GM12878 (cell line): Measurements from ENCODE around the gene NMNAT1. TPM values are rescaled to one million over a fixed set of nuclear protein-coding genes. Genes with fewer than 3 reads are reported as not detected.

Experiments
- ATAC-seq: fragments of 200-7000 bp; cut with Tn5 transposase; 3 replicates; pipeline ENCODE4 v1.9.1; 2020; ENCODE audit warnings: mild to moderate bottlenecking, moderate library complexity
- BruUV-seq: library from RNA; stranded (reverse); fragments of 400-500 nt; replicated peaks from 2 replicates; lab custom pipeline; 2021; lab: Mats Ljungman, UMichigan
- CTCF ChIA-PET: fragments of 300-600 bp; sonication (Branson Sonifier 250); formaldehyde crosslinking; extraction: SDS; loops from one replicate; lab custom pipeline; 2021; ENCODE audit warnings: inconsistent platforms; lab: Yijun Ruan, JAX
- POLR2A ChIA-PET: fragments of 350-600 bp; formaldehyde crosslinking; extraction: SDS; loops from one replicate; lab custom pipeline; 2021; ENCODE audit warnings: inconsistent platforms; lab: Charles Lee
- RAD21 ChIA-PET: fragments of 300-600 bp; sonication (Branson Sonifier 250); formaldehyde crosslinking; loops from one replicate; lab custom pipeline; 2023; ENCODE audit warnings: antibody characterized with exemption; ENCODE audit not compliant: unreplicated experiment; lab: Charles Lee
- SMC1A ChIA-PET: fragments of 300-600 bp; sonication (Branson Sonifier 250); formaldehyde crosslinking; loops from one replicate; lab custom pipeline; 2023; ENCODE audit not compliant: unreplicated experiment, uncharacterized antibody; lab: Charles Lee
- DNase-seq: peaks from one replicate; pipeline ENCODE4 v3.0.0-alpha.2; 2011; ENCODE audit warnings: low read depth, low spot score
- FAIRE-seq: peaks from 3 replicates; lab custom pipeline; 2011; peaks lifted over from hg19 to GRCh38; lab: Jason Lieb, UNC
- H2AFZ ChIP-seq: 2 replicates; pipeline ENCODE4 v1.6.0; 2011; ENCODE audit warnings: low read depth, low read length, control low read depth; ENCODE audit not compliant: control insufficient read depth
- H3K27ac ChIP-seq: 2 replicates; pipeline ENCODE4 v1.5.1; 2011; ENCODE audit warnings: control low read depth; ENCODE audit not compliant: control insufficient read depth, insufficient read depth
- H3K27me3 ChIP-seq, 2 experiments: replicated peaks in 1 of 2; 2 replicates each; pipeline versions ENCODE4 v1.6.0 to v1.6.1; 2011; ENCODE audit warnings: low read length in 1 of 2; ENCODE audit not compliant: control insufficient read depth in 2 of 2, insufficient read depth in 2 of 2
- H3K36me3 ChIP-seq, 2 experiments: 2 replicates each; pipeline ENCODE4 v1.5.1; 2011; ENCODE audit warnings: low read length in 1 of 2; ENCODE audit not compliant: control insufficient read depth in 2 of 2, insufficient read depth in 2 of 2
- H3K4me1 ChIP-seq: 2 replicates; pipeline ENCODE4 v1.6.1; 2011; ENCODE audit warnings: mild to moderate bottlenecking, low read length, moderate library complexity, mixed read lengths; ENCODE audit not compliant: control insufficient read depth, insufficient read depth
- H3K4me2 ChIP-seq: 2 replicates; pipeline ENCODE4 v1.6.0; 2011; ENCODE audit warnings: control low read depth; ENCODE audit not compliant: control insufficient read depth, insufficient read depth
- H3K4me3 ChIP-seq: fragments of 200-600 bp; sonication (generic); 2 replicates; pipeline ENCODE4 v1.5.1; 2016
- H3K79me2 ChIP-seq: 2 replicates; pipeline ENCODE4 v1.6.0; 2011; ENCODE audit warnings: low read length; ENCODE audit not compliant: control insufficient read depth, insufficient read depth
- H3K9ac ChIP-seq: 2 replicates; pipeline ENCODE4 v1.8.0; 2011; ENCODE audit warnings: low read length, control low read depth, mixed read lengths; ENCODE audit not compliant: control insufficient read depth, insufficient read depth
- H3K9me3 ChIP-seq: replicated peaks from 3 replicates; pipeline ENCODE4 v1.5.1; 2011; ENCODE audit warnings: mild to moderate bottlenecking, low read length; ENCODE audit not compliant: control insufficient read depth, insufficient read depth
- H4K20me1 ChIP-seq: 2 replicates; pipeline ENCODE4 v1.6.0; 2011; ENCODE audit not compliant: control insufficient read depth, insufficient read depth
- CHD1 ChIP-seq: IDR thresholded peaks from 2 replicates; pipeline ENCODE4 v1.6.1; 2012; ENCODE audit warnings: low read depth, low read length, improper control_type of control experiment
- RAD21 ChIP-seq: IDR thresholded peaks from 2 replicates; pipeline ENCODE4 v1.6.1; 2011; ENCODE audit warnings: mild to moderate bottlenecking, low read depth, low read length, moderate library complexity; ENCODE audit not compliant: insufficient read depth
- RCOR1 ChIP-seq: conservative IDR thresholded peaks from 2 replicates; pipeline ENCODE4 v1.6.1; 2012; ENCODE audit warnings: low read depth, low read length, improper control_type of control experiment
- SP1 ChIP-seq: IDR thresholded peaks from one replicate; pipeline ENCODE4 v1.6.1; 2011; ENCODE audit warnings: low read depth, low read length
- STAT3 ChIP-seq: IDR thresholded peaks from 2 replicates; pipeline ENCODE4 v1.6.1; 2011; ENCODE audit warnings: low read depth, low read length, improper control_type of control experiment
- TAF1 ChIP-seq: IDR thresholded peaks from 2 replicates; pipeline ENCODE4 v1.6.1; 2011; ENCODE audit warnings: mild to moderate bottlenecking, low read depth, low read length, borderline replicate concordance
- TARDBP ChIP-seq: IDR thresholded peaks from 2 replicates; pipeline ENCODE4 v1.6.1; 2016; ENCODE audit warnings: borderline replicate concordance
- ZNF622 ChIP-seq: fragments of 450-650 bp; IDR thresholded peaks from 2 replicates; pipeline ENCODE4 v1.6.1; 2017; ENCODE audit warnings: mild to moderate bottlenecking, inconsistent platforms
- WGBS: methylation state at CpG from one replicate; pipeline ENCODE4 v1.1.6; 2016; ENCODE audit warnings: low lambda C conversion rate; ENCODE audit not compliant: insufficient replicate concordance, insufficient coverage; ENCODE audit errors: missing lambda C conversion rate; 5-methylcytosine and 5-hydroxymethylcytosine counted together
- in situ Hi-C: fragments of 300-500 bp; cut with MboI; formaldehyde crosslinking; loops from 9 replicates; pipeline ENCODE4 v1.14.3; 2018; ENCODE audit warnings: mixed read lengths
- intact Hi-C: fragments of 100-400 bp; cut with micrococcal nuclease; formaldehyde crosslinking; loops from one replicate; pipeline ENCODE4 v1.14.2; 2022; ENCODE audit not compliant: unreplicated experiment
- polyA plus RNA-seq, 11 experiments: library from polyadenylated mRNA; depleted of rRNA in 4 of 11; unstranded in 6 of 11; stranded (reverse) in 5 of 11; fragments of >200 nt; fragmentation: Nextera tagmentation in 4 of 11; fragmentation: Illumina TruSeq in 1 of 11; extraction: Ambion mirVana in 4 of 11; extraction: Trizol in 1 of 11; gene quantifications; 1 replicate in 1 of 11; 2 replicates in 10 of 11; pipeline versions ENCODE4 v1.2.1 to v1.2.3, GENCODE V29; 2011 to 2016; ENCODE audit warnings: inconsistent platforms in 2 of 11, missing spikeins in 2 of 11, low read depth in 1 of 11
- total RNA-seq, 4 experiments: library from RNA; depleted of rRNA in 3 of 4; stranded (reverse); fragments of >200 nt in 3 of 4; fragmentation: Illumina TruSeq in 1 of 4; extraction: Trizol in 1 of 4; gene quantifications; 2 replicates each; pipeline versions ENCODE4 v1.2.1 to v1.2.3, GENCODE V29; 2013 to 2021
- TF ChIP-seq, protein P1 (sequence below): fragments of 450-650 bp; IDR thresholded peaks from 2 replicates; pipeline ENCODE4 v1.6.1; 2017; ENCODE audit warnings: borderline replicate concordance
- TF ChIP-seq, protein P2 (sequence below): fragments of 450-650 bp; IDR thresholded peaks from 2 replicates; pipeline ENCODE4 v1.6.1; 2017; ENCODE audit warnings: antibody characterized with exemption, mild to moderate bottlenecking, moderate library complexity
- TF ChIP-seq, protein P3 (sequence below): IDR thresholded peaks from 2 replicates; pipeline ENCODE4 v1.6.1; 2012; ENCODE audit warnings: low read length, inconsistent platforms

NMNAT1 gene
- total and polyA plus RNA-seq, 10 of the 15 experiments (the other 5 are each of a cell fraction or from before 2014, with no cell fraction given): 7.2 to 16.7 (median 11.7) TPM

DNA sequence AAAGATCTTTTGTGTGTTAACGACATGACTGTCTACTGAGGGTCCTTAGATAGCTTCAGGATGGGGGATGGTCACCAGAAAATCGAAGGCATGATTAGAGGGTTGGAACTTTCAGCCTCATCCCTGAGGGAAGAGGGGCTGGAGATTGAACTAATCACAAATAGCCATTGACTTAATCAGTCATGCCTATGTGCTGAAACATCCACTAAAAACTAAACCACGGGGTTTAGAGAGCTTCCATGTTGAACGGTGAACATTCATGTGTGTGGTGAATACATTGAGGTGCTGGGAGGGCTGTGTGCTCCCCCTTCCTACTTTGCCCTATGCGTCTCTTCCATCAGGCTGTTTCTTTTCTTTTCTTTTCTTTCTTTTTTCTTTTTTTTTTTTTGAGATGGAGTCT, 70.7 kb downstream of the NMNAT1 start:
- WGBS: 36% methylated on average over 5 of the region's 5 CpGs
- in situ Hi-C loops: no loop called here
- no peaks in the 10 kb centered on the region for H3K27me3 ChIP-seq
- H3K4me1 ChIP-seq: no peaks in the 10 kb centered on the region
- BruUV-seq: no TSS peak
- intact Hi-C loops: no loop called here
- ChIA-PET CTCF (no interaction called here), POLR2A (no interaction called here), SMC1A (interaction anchor here (0.7 kb wide), 1 partner anchor 323 kb away, joined by 3 read pairs; no protein-coding TSS in a partner anchor), RAD21 (no interaction called here)
- H2AFZ ChIP-seq: no peak overlapping the region
- FAIRE-seq: no peak
- no peaks in the 10 kb centered on the region for H4K20me1 ChIP-seq
- H3K4me3 ChIP-seq: no peak overlapping the region
- TF ChIP-seq, protein P1, sequence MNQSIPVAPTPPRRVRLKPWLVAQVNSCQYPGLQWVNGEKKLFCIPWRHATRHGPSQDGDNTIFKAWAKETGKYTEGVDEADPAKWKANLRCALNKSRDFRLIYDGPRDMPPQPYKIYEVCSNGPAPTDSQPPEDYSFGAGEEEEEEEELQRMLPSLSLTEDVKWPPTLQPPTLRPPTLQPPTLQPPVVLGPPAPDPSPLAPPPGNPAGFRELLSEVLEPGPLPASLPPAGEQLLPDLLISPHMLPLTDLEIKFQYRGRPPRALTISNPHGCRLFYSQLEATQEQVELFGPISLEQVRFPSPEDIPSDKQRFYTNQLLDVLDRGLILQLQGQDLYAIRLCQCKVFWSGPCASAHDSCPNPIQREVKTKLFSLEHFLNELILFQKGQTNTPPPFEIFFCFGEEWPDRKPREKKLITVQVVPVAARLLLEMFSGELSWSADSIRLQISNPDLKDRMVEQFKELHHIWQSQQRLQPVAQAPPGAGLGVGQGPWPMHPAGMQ: no peak
- TF ChIP-seq RAD21 (no peak), TAF1 (no peak), ZNF622 (no peak), STAT3 (no peak), CHD1 (no peak), SP1 (no peak)
- no peaks in the 10 kb centered on the region for H3K36me3 ChIP-seq
- no peak for ATAC-seq
- no peak for DNase-seq
- no peaks in the 10 kb centered on the region for H3K9me3 ChIP-seq
- no peak overlapping the region for H3K9ac ChIP-seq
- H3K79me2 ChIP-seq: no peaks in the 10 kb centered on the region
- H3K27ac ChIP-seq: no peak overlapping the region
- H3K4me2 ChIP-seq: no peak overlapping the region

DNA sequence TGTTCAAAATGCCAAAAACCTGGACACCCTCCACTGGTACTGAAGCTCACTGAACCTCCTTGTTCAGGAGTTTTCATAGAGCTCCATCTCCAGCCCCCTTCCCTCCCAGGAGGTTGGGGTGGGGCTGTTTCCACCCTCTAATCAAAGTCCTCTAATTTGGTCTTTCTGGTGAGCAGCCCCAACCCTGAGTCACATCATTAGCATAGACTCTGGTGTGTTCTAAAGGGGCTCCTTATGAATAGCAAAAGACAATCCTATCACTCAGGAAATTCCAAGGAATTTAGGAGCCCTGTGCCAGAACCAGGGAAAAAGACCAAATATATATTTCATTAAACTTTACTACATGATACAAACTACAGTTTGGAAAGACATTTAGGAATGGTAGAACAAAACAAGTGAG, 76.3 kb downstream of the NMNAT1 start:
- no peak for FAIRE-seq
- Histone ChIP-seq H3K4me2 (0 out of 2 replicates have a peak overlapping the region, but pooled peaks have one; percentile 2), H3K36me3 (no peaks in the 10 kb centered on the region), H2AFZ (no peak overlapping the region), H3K4me1 (no peaks in the 10 kb centered on the region), H4K20me1 (no peaks in the 10 kb centered on the region), H3K4me3 (no peak overlapping the region), H3K27me3 (no peaks in the 10 kb centered on the region), H3K27ac (no peak overlapping the region), H3K9ac (no peak overlapping the region), H3K9me3 (no peaks in the 10 kb centered on the region), H3K79me2 (no peaks in the 10 kb centered on the region)
- SMC1A ChIA-PET: no interaction called here
- CTCF ChIA-PET: interaction anchor here (0.9 kb wide), 1 partner anchor 69 kb away, joined by 3 read pairs; no protein-coding TSS in a partner anchor
- intact Hi-C loops (no loop called here), in situ Hi-C loops (no loop called here)
- DNase-seq: no peak
- RAD21 ChIA-PET: no interaction called here
- no TSS peak for BruUV-seq
- POLR2A ChIA-PET: interaction anchor here (0.6 kb wide), 2 partner anchors 102 to 1937 kb away, joined by 3 to 6 read pairs; no protein-coding TSS in a partner anchor
- no peak for ATAC-seq
- TF ChIP-seq RAD21 (no peak), TARDBP (no peak), RCOR1 (no peak)
- TF ChIP-seq, protein P2, sequence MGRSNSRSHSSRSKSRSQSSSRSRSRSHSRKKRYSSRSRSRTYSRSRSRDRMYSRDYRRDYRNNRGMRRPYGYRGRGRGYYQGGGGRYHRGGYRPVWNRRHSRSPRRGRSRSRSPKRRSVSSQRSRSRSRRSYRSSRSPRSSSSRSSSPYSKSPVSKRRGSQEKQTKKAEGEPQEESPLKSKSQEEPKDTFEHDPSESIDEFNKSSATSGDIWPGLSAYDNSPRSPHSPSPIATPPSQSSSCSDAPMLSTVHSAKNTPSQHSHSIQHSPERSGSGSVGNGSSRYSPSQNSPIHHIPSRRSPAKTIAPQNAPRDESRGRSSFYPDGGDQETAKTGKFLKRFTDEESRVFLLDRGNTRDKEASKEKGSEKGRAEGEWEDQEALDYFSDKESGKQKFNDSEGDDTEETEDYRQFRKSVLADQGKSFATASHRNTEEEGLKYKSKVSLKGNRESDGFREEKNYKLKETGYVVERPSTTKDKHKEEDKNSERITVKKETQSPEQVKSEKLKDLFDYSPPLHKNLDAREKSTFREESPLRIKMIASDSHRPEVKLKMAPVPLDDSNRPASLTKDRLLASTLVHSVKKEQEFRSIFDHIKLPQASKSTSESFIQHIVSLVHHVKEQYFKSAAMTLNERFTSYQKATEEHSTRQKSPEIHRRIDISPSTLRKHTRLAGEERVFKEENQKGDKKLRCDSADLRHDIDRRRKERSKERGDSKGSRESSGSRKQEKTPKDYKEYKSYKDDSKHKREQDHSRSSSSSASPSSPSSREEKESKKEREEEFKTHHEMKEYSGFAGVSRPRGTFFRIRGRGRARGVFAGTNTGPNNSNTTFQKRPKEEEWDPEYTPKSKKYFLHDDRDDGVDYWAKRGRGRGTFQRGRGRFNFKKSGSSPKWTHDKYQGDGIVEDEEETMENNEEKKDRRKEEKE: no peak
- TF ChIP-seq, protein P3, sequence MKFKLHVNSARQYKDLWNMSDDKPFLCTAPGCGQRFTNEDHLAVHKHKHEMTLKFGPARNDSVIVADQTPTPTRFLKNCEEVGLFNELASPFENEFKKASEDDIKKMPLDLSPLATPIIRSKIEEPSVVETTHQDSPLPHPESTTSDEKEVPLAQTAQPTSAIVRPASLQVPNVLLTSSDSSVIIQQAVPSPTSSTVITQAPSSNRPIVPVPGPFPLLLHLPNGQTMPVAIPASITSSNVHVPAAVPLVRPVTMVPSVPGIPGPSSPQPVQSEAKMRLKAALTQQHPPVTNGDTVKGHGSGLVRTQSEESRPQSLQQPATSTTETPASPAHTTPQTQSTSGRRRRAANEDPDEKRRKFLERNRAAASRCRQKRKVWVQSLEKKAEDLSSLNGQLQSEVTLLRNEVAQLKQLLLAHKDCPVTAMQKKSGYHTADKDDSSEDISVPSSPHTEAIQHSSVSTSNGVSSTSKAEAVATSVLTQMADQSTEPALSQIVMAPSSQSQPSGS: no peak
